CD4-positive, alpha-beta T cell treated with Interleukin-4 for 4 hours (primary cell): ENCODE results near the gene INSIG1.

Experiments
- DNase-seq: peaks from one replicate; pipeline ENCODE4 v3.0.0-alpha.2; 2020

Gene INSIG1

GRCh38 chr7:155286686-155287085, 11.0 kb upstream of the INSIG1 start:
- no peak for DNase-seq

- DNase-seq: no peak
Observed at GRCh38 chr7:155287284-155287935, 10.3 kb upstream of the INSIG1 start.

- no peak for DNase-seq
Observed at GRCh38 chr7:155288055-155288454, 9.6 kb upstream of the INSIG1 start.

GRCh38 chr7:155289107-155289506, 8.6 kb upstream of the INSIG1 start:
- no peak for DNase-seq

GRCh38 chr7:155289949-155290501, 7.7 kb upstream of the INSIG1 start:
- no peak for DNase-seq

GRCh38 chr7:155291045-155291530, 6.6 kb upstream of the INSIG1 start:
- DNase-seq: no peak

- DNase-seq: no peak
Observed at GRCh38 chr7:155291729-155292128, 5.9 kb upstream of the INSIG1 start.

- no peak for DNase-seq
Observed at GRCh38 chr7:155292680-155293226, 4.9 kb upstream of the INSIG1 start.

GRCh38 chr7:155293721-155294510, 3.8 kb upstream of the INSIG1 start:
- DNase-seq: no peak

- DNase-seq: no peak
Observed at GRCh38 chr7:155294511-155294778, 3.2 kb upstream of the INSIG1 start.

- DNase-seq: no peak
Observed at GRCh38 chr7:155295511-155295910, 2.2 kb upstream of the INSIG1 start.

- no peak for DNase-seq
Observed at GRCh38 chr7:155296006-155296787, 1.5 kb upstream of the INSIG1 start.

GRCh38 chr7:155296788-155297516, 726 bp upstream of the INSIG1 start:
- peak; percentile 92 for DNase-seq

GRCh38 chr7:155298288-155298833, 683 bp downstream of the INSIG1 start:
- no peak for DNase-seq

GRCh38 chr7:155298834-155299534, 1.3 kb downstream of the INSIG1 start:
- DNase-seq: peak; percentile 98

GRCh38 chr7:155299535-155300202, 2.0 kb downstream of the INSIG1 start:
- peak; percentile 57 for DNase-seq

- DNase-seq: peak; percentile 21
Observed at GRCh38 chr7:155300641-155301452, 3.2 kb downstream of the INSIG1 start.

- DNase-seq: no peak
Observed at GRCh38 chr7:155303039-155303593, 5.4 kb downstream of the INSIG1 start.

- DNase-seq: no peak
Observed at GRCh38 chr7:155303897-155304296, 6.2 kb downstream of the INSIG1 start.
